ENCODE results near the gene ICAM5.
A peak's percentile ranks its signal among the peaks of the same experiment; 100 is the strongest.

ICAM5 gene

GRCh38 chr19:10284065-10284959, 5.4 kb upstream of the ICAM5 start:
- H3K4me3 ChIP-seq (ENCODE audit: low read depth in 1 of 2, low read length in 2 of 2) = no peak overlapping the region
- H3K4me1 ChIP-seq (ENCODE audit: control insufficient read depth in 1 of 2, insufficient read depth in 2 of 2, low read length in 2 of 2) = peaks cover 13 to 34% of the 10 kb centered on the region in 2 donors

GRCh38 chr19:10284960-10285278, 4.8 kb upstream of the ICAM5 start:
- H3K9me3 ChIP-seq (ENCODE audit: control insufficient read depth in 1 of 2, low read length in 2 of 2) = no peaks in the 10 kb centered on the region
- peaks cover 20 to 26% of the 10 kb centered on the region in 2 donors for H3K27me3 ChIP-seq (ENCODE audit: control insufficient read depth in 1 of 2, insufficient read depth in 2 of 2, low read length in 2 of 2)
- no peak overlapping the region for H3K9ac ChIP-seq (ENCODE audit: low read depth in 1 of 2, low read length in 2 of 2)
- H3K4me3 ChIP-seq (ENCODE audit: low read depth in 1 of 2, low read length in 2 of 2) = no peak overlapping the region
- peaks cover 13 to 39% of the 10 kb centered on the region in 2 donors for H3K4me1 ChIP-seq (ENCODE audit: control insufficient read depth in 1 of 2, insufficient read depth in 2 of 2, low read length in 2 of 2)
- peaks cover 0 to 27% of the 10 kb centered on the region in 2 donors for H3K36me3 ChIP-seq (ENCODE audit: control insufficient read depth in 1 of 2, insufficient read depth in 2 of 2, low read length in 2 of 2)
- H3K27ac ChIP-seq (ENCODE audit: low read depth, low read length) = no peak overlapping the region

More at GRCh38 chr19:10284065-10284959, 5.4 kb upstream of the ICAM5 start:
- H3K9ac ChIP-seq (ENCODE audit: low read depth in 1 of 2, low read length in 2 of 2) = no peak overlapping the region
- no peak overlapping the region for H3K27ac ChIP-seq (ENCODE audit: low read depth, low read length)
- H3K27me3 ChIP-seq (ENCODE audit: control insufficient read depth in 1 of 2, insufficient read depth in 2 of 2, low read length in 2 of 2) = peaks cover 17 to 22% of the 10 kb centered on the region in 2 donors
- H3K36me3 ChIP-seq (ENCODE audit: control insufficient read depth in 1 of 2, insufficient read depth in 2 of 2, low read length in 2 of 2) = peaks cover 0 to 27% of the 10 kb centered on the region in 2 donors
- H3K9me3 ChIP-seq (ENCODE audit: control insufficient read depth in 1 of 2, low read length in 2 of 2) = no peaks in the 10 kb centered on the region

- H3K4me3 ChIP-seq (ENCODE audit: low read depth in 1 of 2, low read length in 2 of 2) = no peak overlapping the region
- H3K9me3 ChIP-seq (ENCODE audit: control insufficient read depth in 1 of 2, low read length in 2 of 2) = no peaks in the 10 kb centered on the region
- H3K9ac ChIP-seq (ENCODE audit: low read depth in 1 of 2, low read length in 2 of 2) = no peak overlapping the region
- H3K36me3 ChIP-seq (ENCODE audit: control insufficient read depth in 1 of 2, insufficient read depth in 2 of 2, low read length in 2 of 2) = peaks cover 0 to 27% of the 10 kb centered on the region in 2 donors
- H3K27ac ChIP-seq (ENCODE audit: low read depth, low read length) = no peak overlapping the region
- H3K4me1 ChIP-seq (ENCODE audit: control insufficient read depth in 1 of 2, insufficient read depth in 2 of 2, low read length in 2 of 2) = peaks cover 13 to 44% of the 10 kb centered on the region in 2 donors
- H3K27me3 ChIP-seq (ENCODE audit: control insufficient read depth in 1 of 2, insufficient read depth in 2 of 2, low read length in 2 of 2) = peaks cover 24 to 31% of the 10 kb centered on the region in 2 donors
Measured at GRCh38 chr19:10285393-10285792, 4.4 kb upstream of the ICAM5 start.

- Histone ChIP-seq H3K9ac (ENCODE audit: low read depth in 1 of 2, low read length in 2 of 2) (no peak within 1 kb of the TSS), H3K9me3 (ENCODE audit: control insufficient read depth in 1 of 2, low read length in 2 of 2) (no peaks in the 10 kb centered on the region), H3K27me3 (ENCODE audit: control insufficient read depth in 1 of 2, insufficient read depth in 2 of 2, low read length in 2 of 2) (peaks cover 39 to 46% of the 10 kb centered on the region in 2 donors), H3K36me3 (ENCODE audit: control insufficient read depth in 1 of 2, insufficient read depth in 2 of 2, low read length in 2 of 2) (peaks cover 0 to 27% of the 10 kb centered on the region in 2 donors), H3K4me3 (ENCODE audit: low read depth in 1 of 2, low read length in 2 of 2) (peak within 1 kb of the TSS; percentile 11 to 37), H3K4me1 (ENCODE audit: control insufficient read depth in 1 of 2, insufficient read depth in 2 of 2, low read length in 2 of 2) (peaks cover 18 to 61% of the 10 kb centered on the region in 2 donors), H3K27ac (ENCODE audit: low read depth, low read length) (no peak within 1 kb of the TSS)
Measured at GRCh38 chr19:10286803-10287737, 2.7 kb upstream of the ICAM5 start, which contains the start of gene ICAM4. Gene ICAM4, plus strand, starts transcription at chr19:10286955. Its CDS starts 58 bp downstream, at chr19:10287013.

GRCh38 chr19:10288662-10289166, 1.0 kb upstream of the ICAM5 start:
- peaks cover 0 to 23% of the 10 kb centered on the region in 2 donors for H3K36me3 ChIP-seq (ENCODE audit: control insufficient read depth in 1 of 2, insufficient read depth in 2 of 2, low read length in 2 of 2)
- H3K9ac ChIP-seq (ENCODE audit: low read depth in 1 of 2, low read length in 2 of 2) = peak overlapping the region in 1 of 2 donors; percentile 18
- H3K27ac ChIP-seq (ENCODE audit: low read depth, low read length) = no peak overlapping the region
- H3K9me3 ChIP-seq (ENCODE audit: control insufficient read depth in 1 of 2, low read length in 2 of 2) = no peaks in the 10 kb centered on the region
- H3K27me3 ChIP-seq (ENCODE audit: control insufficient read depth in 1 of 2, insufficient read depth in 2 of 2, low read length in 2 of 2) = peaks cover 56 to 62% of the 10 kb centered on the region in 2 donors
- peaks cover 28 to 74% of the 10 kb centered on the region in 2 donors for H3K4me1 ChIP-seq (ENCODE audit: control insufficient read depth in 1 of 2, insufficient read depth in 2 of 2, low read length in 2 of 2)
- peak overlapping the region; percentile 53 to 56 for H3K4me3 ChIP-seq (ENCODE audit: low read depth in 1 of 2, low read length in 2 of 2)

- H3K27ac ChIP-seq (ENCODE audit: low read depth, low read length) = no peak overlapping the region
- H3K9me3 ChIP-seq (ENCODE audit: control insufficient read depth in 1 of 2, low read length in 2 of 2) = no peaks in the 10 kb centered on the region
- peak overlapping the region; percentile 53 to 56 for H3K4me3 ChIP-seq (ENCODE audit: low read depth in 1 of 2, low read length in 2 of 2)
- H3K9ac ChIP-seq (ENCODE audit: low read depth in 1 of 2, low read length in 2 of 2) = peak overlapping the region in 1 of 2 donors; percentile 18
- H3K27me3 ChIP-seq (ENCODE audit: control insufficient read depth in 1 of 2, insufficient read depth in 2 of 2, low read length in 2 of 2) = peaks cover 62 to 68% of the 10 kb centered on the region in 2 donors
- peaks cover 28 to 74% of the 10 kb centered on the region in 2 donors for H3K4me1 ChIP-seq (ENCODE audit: control insufficient read depth in 1 of 2, insufficient read depth in 2 of 2, low read length in 2 of 2)
- H3K36me3 ChIP-seq (ENCODE audit: control insufficient read depth in 1 of 2, insufficient read depth in 2 of 2, low read length in 2 of 2) = peaks cover 0 to 18% of the 10 kb centered on the region in 2 donors
Measured at GRCh38 chr19:10289167-10289835, 451 bp upstream of the ICAM5 start.

GRCh38 chr19:10290357-10290875, 664 bp downstream of the ICAM5 start:
- peak overlapping the region; percentile 48 to 68 for H3K4me3 ChIP-seq (ENCODE audit: low read depth in 1 of 2, low read length in 2 of 2)
- no peak overlapping the region for H3K27ac ChIP-seq (ENCODE audit: low read depth, low read length)
- no peaks in the 10 kb centered on the region for H3K9me3 ChIP-seq (ENCODE audit: control insufficient read depth in 1 of 2, low read length in 2 of 2)
- no peak overlapping the region for H3K9ac ChIP-seq (ENCODE audit: low read depth in 1 of 2, low read length in 2 of 2)
- H3K36me3 ChIP-seq (ENCODE audit: control insufficient read depth in 1 of 2, insufficient read depth in 2 of 2, low read length in 2 of 2) = peaks cover 0 to 7% of the 10 kb centered on the region in 2 donors
- H3K4me1 ChIP-seq (ENCODE audit: control insufficient read depth in 1 of 2, insufficient read depth in 2 of 2, low read length in 2 of 2) = peaks cover 32 to 79% of the 10 kb centered on the region in 2 donors
- H3K27me3 ChIP-seq (ENCODE audit: control insufficient read depth in 1 of 2, insufficient read depth in 2 of 2, low read length in 2 of 2) = peaks cover 72 to 79% of the 10 kb centered on the region in 2 donors

GRCh38 chr19:10290876-10291553, 1.3 kb downstream of the ICAM5 start:
- Histone ChIP-seq H3K4me3 (ENCODE audit: low read depth in 1 of 2, low read length in 2 of 2) (peak overlapping the region; percentile 48 to 68), H3K9ac (ENCODE audit: low read depth in 1 of 2, low read length in 2 of 2) (no peak overlapping the region), H3K9me3 (ENCODE audit: control insufficient read depth in 1 of 2, low read length in 2 of 2) (no peaks in the 10 kb centered on the region), H3K36me3 (ENCODE audit: control insufficient read depth in 1 of 2, insufficient read depth in 2 of 2, low read length in 2 of 2) (peaks cover 0 to 1% of the 10 kb centered on the region in 2 donors), H3K27ac (ENCODE audit: low read depth, low read length) (no peak overlapping the region), H3K4me1 (ENCODE audit: control insufficient read depth in 1 of 2, insufficient read depth in 2 of 2, low read length in 2 of 2) (peaks cover 38 to 81% of the 10 kb centered on the region in 2 donors), H3K27me3 (ENCODE audit: control insufficient read depth in 1 of 2, insufficient read depth in 2 of 2, low read length in 2 of 2) (peaks cover 78 to 79% of the 10 kb centered on the region in 2 donors)
